H1 (cell line): ENCODE results near the gene TTLL7. TPM values are rescaled to one million over a fixed set of nuclear protein-coding genes. Genes with fewer than 3 reads are reported as not detected.

Source experiments
- CTCF ChIA-PET: fragments of 300-600 bp; sonication (Branson Sonifier 250); formaldehyde crosslinking; loops from one replicate; lab custom pipeline; 2021; ENCODE audit not compliant: partially characterized antibody; lab: Charles Lee
- POLR2A ChIA-PET: fragments of 300-600 bp; sonication (Branson Sonifier 250); formaldehyde crosslinking; loops from one replicate; lab custom pipeline; 2021; ENCODE audit warnings: inconsistent platforms; ENCODE audit not compliant: partially characterized antibody; lab: Charles Lee
- DNase-seq, 2 experiments: peaks; one replicate each; pipeline versions ENCODE4 v3.0.0 to v3.0.0-alpha.2; 2010 to 2022; ENCODE audit warnings: low spot score in 2 of 2, low read depth in 1 of 2, mixed read lengths in 1 of 2
- FAIRE-seq: peaks from 2 replicates; lab custom pipeline; 2011; peaks lifted over from hg19 to GRCh38; lab: Jason Lieb, UNC
- H2AFZ ChIP-seq: 2 replicates; pipeline ENCODE4 v1.8.1; 2012; ENCODE audit warnings: low read length, inconsistent platforms
- H2AK5ac ChIP-seq: 2 replicates; pipeline ENCODE4 v1.6.1; 2013; ENCODE audit warnings: low read depth, low read length
- H2BK120ac ChIP-seq: replicated peaks from 2 replicates; pipeline ENCODE3; 2013; ENCODE audit warnings: low read depth, low read length, inconsistent platforms
- H2BK12ac ChIP-seq: 2 replicates; pipeline ENCODE4 v1.6.1; 2013; ENCODE audit warnings: low read depth, low read length
- H2BK15ac ChIP-seq: 2 replicates; pipeline ENCODE4 v1.6.1; 2013; ENCODE audit warnings: low read length
- H2BK20ac ChIP-seq: 2 replicates; pipeline ENCODE4 v1.6.1; 2013; ENCODE audit warnings: low read length
- H2BK5ac ChIP-seq: 2 replicates; pipeline ENCODE4 v1.6.1; 2013; ENCODE audit warnings: low read depth, low read length
- H3K14ac ChIP-seq: 2 replicates; pipeline ENCODE4 v1.6.1; 2013; ENCODE audit warnings: inconsistent platforms; ENCODE audit not compliant: insufficient read length
- H3K18ac ChIP-seq: 2 replicates; pipeline ENCODE4 v1.6.1; 2013; ENCODE audit warnings: low read length; ENCODE audit errors: extremely low read depth
- H3K23ac ChIP-seq: 2 replicates; pipeline ENCODE4 v1.6.1; 2013; ENCODE audit warnings: inconsistent platforms; ENCODE audit not compliant: insufficient read length
- H3K23me2 ChIP-seq: 2 replicates; pipeline ENCODE4 v1.6.1; 2013; ENCODE audit warnings: low read depth, low read length
- H3K27ac ChIP-seq: 2 replicates; pipeline ENCODE4 v1.6.1; 2011; ENCODE audit warnings: low read depth, low read length, inconsistent platforms
- H3K27me3 ChIP-seq, 4 experiments: replicated peaks in 1 of 4; 1 replicate in 1 of 4; 2 replicates in 3 of 4; pipeline versions ENCODE4 v1.6.1 to v1.8.1; 2011 to 2013; ENCODE audit warnings: low read length in 3 of 4, mild to moderate bottlenecking in 3 of 4, inconsistent platforms in 2 of 4, mixed read lengths in 2 of 4, moderate library complexity in 1 of 4; ENCODE audit not compliant: control insufficient read depth in 3 of 4, insufficient read depth in 3 of 4; ENCODE audit errors: extremely low read depth in 1 of 4
- H3K36me3 ChIP-seq, 4 experiments: 2 replicates each; pipeline versions ENCODE4 v1.6.1 to v1.8.1; 2011 to 2013; ENCODE audit warnings: mild to moderate bottlenecking in 4 of 4, low read length in 3 of 4, moderate library complexity in 2 of 4, control low read depth in 1 of 4, inconsistent platforms in 1 of 4; ENCODE audit not compliant: insufficient read depth in 4 of 4, control insufficient read depth in 2 of 4
- H3K4ac ChIP-seq: replicated peaks from 2 replicates; pipeline ENCODE3; 2013; ENCODE audit warnings: low read length, low read depth, mixed read lengths, inconsistent platforms; ENCODE audit not compliant: insufficient read length
- H3K4me1 ChIP-seq, 4 experiments: replicated peaks in 1 of 4; 1 replicate in 1 of 4; 2 replicates in 3 of 4; pipeline versions ENCODE4 v1.6.1 to v1.8.1; 2011 to 2013; ENCODE audit warnings: low read length in 3 of 4, inconsistent platforms in 2 of 4, mixed read lengths in 1 of 4; ENCODE audit not compliant: insufficient read depth in 4 of 4, control insufficient read depth in 3 of 4
- H3K4me2 ChIP-seq, 2 experiments: 2 replicates each; pipeline versions ENCODE4 v1.6.1 to v1.8.1; 2011 to 2013; ENCODE audit warnings: low read depth in 2 of 2, low read length in 2 of 2, control low read depth in 1 of 2, inconsistent platforms in 1 of 2, mild to moderate bottlenecking in 1 of 2; ENCODE audit not compliant: insufficient read depth in 1 of 2
- H3K4me3 ChIP-seq, 4 experiments: fragments of 200-600, 300-600 bp in 1 of 4; sonication (generic), shearing (Covaris generic), sonication (Bioruptor Twin) in 1 of 4; 2 replicates each; pipeline versions ENCODE4 v1.5.1 to v1.8.1; 2011 to 2016; ENCODE audit warnings: low read length in 4 of 4, low read depth in 3 of 4, control low read depth in 2 of 4, inconsistent platforms in 2 of 4, mild to moderate bottlenecking in 2 of 4, mixed read lengths in 1 of 4, moderate library complexity in 1 of 4; ENCODE audit not compliant: insufficient read depth in 2 of 4; ENCODE audit errors: extremely low read depth in 1 of 4
- H3K56ac ChIP-seq: replicated peaks from 2 replicates; pipeline ENCODE3; 2013; ENCODE audit warnings: low read depth, mild to moderate bottlenecking, mixed read lengths, low read length, inconsistent platforms; ENCODE audit not compliant: insufficient read length
- H3K79me1 ChIP-seq: 2 replicates; pipeline ENCODE4 v1.6.1; 2013; ENCODE audit warnings: low read depth, low read length, control low read depth
- H3K79me2 ChIP-seq, 2 experiments: 2 replicates each; pipeline versions ENCODE4 v1.6.1 to v1.8.1; 2012 to 2013; ENCODE audit warnings: low read length in 2 of 2, mild to moderate bottlenecking in 2 of 2, inconsistent platforms in 1 of 2; ENCODE audit not compliant: insufficient read depth in 2 of 2, control insufficient read depth in 1 of 2
- H3K9ac ChIP-seq, 4 experiments: replicated peaks in 1 of 4; 1 replicate in 1 of 4; 2 replicates in 3 of 4; pipeline versions ENCODE4 v1.6.1 to v1.8.1; 2011 to 2013; ENCODE audit warnings: low read depth in 3 of 4, low read length in 3 of 4, control low read depth in 2 of 4, mild to moderate bottlenecking in 2 of 4, moderate library complexity in 2 of 4, inconsistent platforms in 1 of 4; ENCODE audit errors: extremely low read depth in 1 of 4
- H3K9me3 ChIP-seq, 2 experiments: 2 replicates each; pipeline versions ENCODE4 v1.6.1 to v1.8.1; 2012 to 2013; ENCODE audit warnings: mild to moderate bottlenecking in 2 of 2, moderate library complexity in 2 of 2, control low read depth in 1 of 2, inconsistent platforms in 1 of 2, low read depth in 1 of 2, low read length in 1 of 2, mixed read lengths in 1 of 2; ENCODE audit not compliant: insufficient read depth in 2 of 2
- H4K20me1 ChIP-seq, 2 experiments: replicated peaks in 1 of 2; 2 replicates each; pipeline versions ENCODE3 to v1.8.1; 2011 to 2013; ENCODE audit warnings: inconsistent platforms in 2 of 2, low read length in 2 of 2, mild to moderate bottlenecking in 1 of 2; ENCODE audit not compliant: insufficient read depth in 2 of 2, control insufficient read depth in 1 of 2
- H4K5ac ChIP-seq: 2 replicates; pipeline ENCODE4 v1.6.1; 2013; ENCODE audit warnings: low read length, low read depth, mixed read lengths, inconsistent platforms; ENCODE audit not compliant: insufficient read length
- H4K8ac ChIP-seq: 2 replicates; pipeline ENCODE4 v1.8.0; 2013; ENCODE audit warnings: mild to moderate bottlenecking, moderate library complexity, low read length, inconsistent platforms; ENCODE audit not compliant: insufficient read depth; ENCODE audit errors: extremely low read depth
- H4K91ac ChIP-seq: replicated peaks from 2 replicates; pipeline ENCODE3; 2013; ENCODE audit warnings: low read length, mixed read lengths, inconsistent platforms; ENCODE audit not compliant: insufficient read length
- WGBS, 2 experiments: shearing (Covaris generic) in 1 of 2; methylation state at CpG; one replicate each; pipeline versions ENCODE4 v1.1.6 to v1.1.7; 2013 to 2015; ENCODE audit warnings: low lambda C conversion rate in 2 of 2, mixed read lengths in 2 of 2, inconsistent platforms in 1 of 2, low coverage in 1 of 2, missing lambda C conversion rate in 1 of 2; ENCODE audit not compliant: insufficient replicate concordance in 2 of 2, insufficient coverage in 1 of 2, insufficient read length in 1 of 2; ENCODE audit errors: extremely low coverage in 1 of 2, missing lambda C conversion rate in 1 of 2; 5-methylcytosine and 5-hydroxymethylcytosine counted together
- polyA plus RNA-seq, 7 experiments: library from polyadenylated mRNA; depleted of rRNA in 3 of 7; stranded (reverse) in 5 of 7; unstranded in 2 of 7; fragments of >200 nt in 5 of 7; fragments of 200-250 nt in 2 of 7; gene quantifications; 1 replicate in 5 of 7; 2 replicates in 1 of 7; 4 replicates in 1 of 7; pipeline versions ENCODE4 v1.2.1 to v1.2.3, GENCODE V29; 2011 to 2013; ENCODE audit warnings: missing spikeins in 2 of 7, mixed read lengths in 2 of 7
- total RNA-seq: library from RNA; stranded (reverse); fragmentation: NEBNext Ultra II Directional; extraction: Animal tissue kit (Norgen Biotek cat#: 25700); gene quantifications from 2 replicates; pipeline ENCODE4 v1.2.1, GENCODE V29; 2021

Gene TTLL7
- total and polyA plus RNA-seq, 2 of the 8 experiments (the other 6 are each of a cell fraction or from before 2014, with no cell fraction given): 1.9 to 7.9 TPM

GRCh38 chr1:83829106-83829505 is 169.8 kb downstream of the TTLL7 start:
- Histone ChIP-seq H3K9me3 (no peaks in the 10 kb centered on the region), H2BK20ac (no peak overlapping the region), H3K23me2 (no peaks in the 10 kb centered on the region), H3K27me3 (no peaks in the 10 kb centered on the region), H2BK12ac (no peak overlapping the region), H4K5ac (no peak overlapping the region), H4K20me1 (no peaks in the 10 kb centered on the region), H3K4me2 (no peak overlapping the region), H3K36me3 (no peaks in the 10 kb centered on the region), H4K91ac (no peak overlapping the region), H2BK15ac (no peak overlapping the region), H3K27ac (no peak overlapping the region), H2AK5ac (no peak overlapping the region), H3K9ac (no peak overlapping the region), H2BK120ac (no peak overlapping the region), H3K79me2 (no peaks in the 10 kb centered on the region), H3K56ac (no peak overlapping the region), H4K8ac (no peak overlapping the region), H3K23ac (no peak overlapping the region), H3K4me3 (no peak overlapping the region), H2BK5ac (no peak overlapping the region), H2AFZ (no peak overlapping the region), H3K4ac (no peak overlapping the region), H3K18ac (no peak overlapping the region), H3K79me1 (no peaks in the 10 kb centered on the region), H3K4me1 (no peaks in the 10 kb centered on the region), H3K14ac (no peak overlapping the region)
- DNase-seq (no peak), FAIRE-seq (no peak)
- ChIA-PET POLR2A (no interaction called here), CTCF (interaction anchor here (1.3 kb wide), 1 partner anchor 136 kb away, joined by 3 read pairs; no protein-coding TSS in a partner anchor)
- 90% methylated on average over 7 of the region's 7 CpGs; no CpG with 5 or more reads in 1 of the 2 experiments for WGBS, 2 experiments
